Measurements from ENCODE around the gene RYR1.

DNA sequence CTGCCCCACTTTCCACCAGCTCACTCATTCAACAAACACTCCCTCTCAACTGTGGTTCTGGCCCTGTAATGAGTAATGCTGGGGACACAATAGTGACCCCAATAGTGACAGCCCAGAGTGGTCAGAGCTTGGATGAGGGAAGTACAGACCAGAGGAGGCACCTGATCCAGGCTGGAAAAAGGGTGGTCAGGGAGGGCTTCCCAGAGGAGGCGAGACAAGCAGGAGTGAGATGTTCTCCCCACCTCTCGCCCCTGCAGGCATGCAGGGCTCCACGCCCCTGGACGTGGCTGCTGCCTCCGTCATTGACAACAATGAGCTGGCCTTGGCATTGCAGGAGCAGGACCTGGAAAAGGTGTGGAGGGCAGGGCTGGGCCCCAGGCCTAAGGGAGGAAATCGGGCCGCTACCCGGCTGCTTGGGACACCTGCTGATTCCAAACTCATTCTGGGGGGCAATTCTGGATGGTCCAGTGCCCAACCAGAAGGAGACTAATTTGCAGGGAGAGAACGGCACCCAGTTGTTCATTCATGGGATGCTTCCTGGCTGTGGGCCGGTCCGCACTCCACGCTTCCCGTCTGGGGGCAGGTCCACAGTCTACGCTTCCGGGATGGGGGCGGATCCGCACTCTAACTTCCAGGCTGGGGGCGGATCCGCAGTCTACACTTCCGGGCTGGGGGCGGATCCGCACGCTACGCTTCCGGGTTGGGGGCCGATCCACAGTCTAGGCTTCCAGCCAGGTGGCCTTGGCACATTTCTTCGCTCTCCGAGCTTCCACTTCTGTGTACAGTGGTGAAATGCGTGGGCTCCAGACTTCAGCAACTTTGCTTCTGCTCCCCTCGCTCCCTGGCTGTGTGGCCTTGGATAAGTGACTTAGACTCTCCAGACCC, 63.4 kb downstream of the RYR1 start:
- TF ChIP-seq, protein P1, sequence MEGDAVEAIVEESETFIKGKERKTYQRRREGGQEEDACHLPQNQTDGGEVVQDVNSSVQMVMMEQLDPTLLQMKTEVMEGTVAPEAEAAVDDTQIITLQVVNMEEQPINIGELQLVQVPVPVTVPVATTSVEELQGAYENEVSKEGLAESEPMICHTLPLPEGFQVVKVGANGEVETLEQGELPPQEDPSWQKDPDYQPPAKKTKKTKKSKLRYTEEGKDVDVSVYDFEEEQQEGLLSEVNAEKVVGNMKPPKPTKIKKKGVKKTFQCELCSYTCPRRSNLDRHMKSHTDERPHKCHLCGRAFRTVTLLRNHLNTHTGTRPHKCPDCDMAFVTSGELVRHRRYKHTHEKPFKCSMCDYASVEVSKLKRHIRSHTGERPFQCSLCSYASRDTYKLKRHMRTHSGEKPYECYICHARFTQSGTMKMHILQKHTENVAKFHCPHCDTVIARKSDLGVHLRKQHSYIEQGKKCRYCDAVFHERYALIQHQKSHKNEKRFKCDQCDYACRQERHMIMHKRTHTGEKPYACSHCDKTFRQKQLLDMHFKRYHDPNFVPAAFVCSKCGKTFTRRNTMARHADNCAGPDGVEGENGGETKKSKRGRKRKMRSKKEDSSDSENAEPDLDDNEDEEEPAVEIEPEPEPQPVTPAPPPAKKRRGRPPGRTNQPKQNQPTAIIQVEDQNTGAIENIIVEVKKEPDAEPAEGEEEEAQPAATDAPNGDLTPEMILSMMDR (conservative IDR thresholded peaks at IDR 0.05) = no peak
- no peak for TF ChIP-seq ZFX (IDR thresholded peaks at IDR 0.05)

Data from C4-2B (cell line).